GM19328 (cell line): ENCODE measurements around the gene C20orf141.
"Not testable (repeated sequence)": the region's sequence is repeated elsewhere in the genome, so short reads cannot be mapped to it uniquely, and the experiment has no call there.

Experiments used
- ATAC-seq: cut with Tn5 transposase; IDR thresholded peaks from one replicate; pipeline ENCODE4 v1.9.1; 2021; ENCODE audit warnings: mild to moderate bottlenecking, moderate library complexity; ENCODE audit not compliant: unreplicated experiment

The C20orf141 gene

DNA sequence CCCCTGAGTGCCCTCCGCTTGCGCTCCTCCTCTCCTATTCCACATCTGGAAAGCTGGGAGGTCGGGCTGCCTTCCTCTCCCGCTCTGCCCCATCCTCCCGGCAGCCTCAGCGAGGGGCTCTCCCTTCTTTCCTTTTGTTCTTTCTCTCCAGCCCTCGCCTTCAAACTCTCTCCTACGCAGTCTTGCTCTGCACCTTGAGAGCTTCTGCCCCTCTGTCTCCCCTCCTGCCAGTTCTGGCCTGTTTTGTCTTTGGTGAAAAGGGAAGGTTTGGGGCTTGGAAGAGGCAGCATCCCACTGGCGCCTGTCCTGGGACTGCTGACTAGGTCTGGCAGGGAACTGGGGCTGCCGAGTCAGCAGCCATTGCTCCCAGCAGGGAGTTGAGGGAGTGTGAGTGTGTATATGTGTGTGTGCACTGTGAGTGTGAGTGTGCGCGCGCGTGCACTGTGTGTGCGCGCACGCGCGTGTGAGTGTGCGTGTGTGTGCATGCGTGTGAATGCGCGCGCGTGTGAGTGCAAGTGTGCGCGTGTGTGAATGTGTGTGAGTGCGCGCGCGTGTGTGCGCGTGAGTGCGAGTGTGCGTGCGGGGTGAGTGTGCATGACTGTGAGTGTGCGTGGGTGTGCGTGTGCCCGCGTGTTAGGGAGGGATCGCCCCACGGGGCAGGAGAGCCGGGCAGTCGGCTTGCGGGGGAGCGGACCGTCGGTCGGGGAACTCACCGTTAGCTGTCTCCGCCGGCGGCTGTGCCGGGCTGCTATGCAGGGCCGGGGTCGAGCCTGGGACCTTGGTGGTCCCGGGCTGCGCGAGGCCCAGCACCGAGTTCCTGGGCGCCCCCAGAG, 14.9 kb upstream of the C20orf141 start:
- no peak for ATAC-seq

DNA sequence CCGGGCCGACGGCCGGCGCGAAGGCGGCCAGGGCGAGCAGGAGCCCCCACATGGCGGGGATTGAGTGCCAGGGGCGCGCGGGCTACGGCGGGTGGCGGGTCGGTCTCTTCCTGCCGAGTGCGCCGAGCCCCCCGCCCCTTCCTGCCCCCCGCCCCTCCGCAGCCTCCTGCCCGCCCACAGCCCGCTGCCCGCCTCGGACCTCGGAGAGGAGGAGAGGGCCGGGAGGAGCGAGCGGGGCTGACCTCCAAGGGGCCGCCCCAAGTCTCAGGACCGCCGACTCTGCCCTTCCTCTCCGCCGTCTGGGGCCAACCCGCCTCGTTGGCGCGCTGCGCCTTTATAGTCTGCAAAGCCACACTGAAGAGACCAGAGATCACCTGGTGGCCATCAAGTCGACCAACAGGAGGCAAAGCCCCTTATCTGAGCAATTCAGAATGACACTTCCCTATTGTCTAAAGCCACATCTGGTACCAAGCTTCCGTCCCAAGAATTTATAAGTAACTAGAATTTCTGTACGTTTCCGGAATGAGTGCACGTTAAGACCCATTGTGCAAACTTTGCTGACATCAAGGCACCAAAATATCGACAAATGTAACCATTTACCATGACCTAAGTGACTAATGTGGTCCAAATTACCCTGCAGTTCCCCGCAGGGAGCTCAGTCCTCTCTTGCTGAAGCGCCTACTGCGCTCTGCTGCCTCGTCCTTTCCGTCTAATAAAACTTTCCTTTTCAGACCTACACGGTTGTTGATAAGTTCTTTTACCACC, 14.1 kb upstream of the C20orf141 start, which contains the start of gene CPXM1:
CPXM1 (minus strand) TSS at position 107 of the 765 bp plus-strand sequence; CDS start at position 52, 55 bp downstream.
- no peak for ATAC-seq

- no peak for ATAC-seq
Observed at GRCh38 chr20:2801286-2801728, 13.5 kb upstream of the C20orf141 start.

GRCh38 chr20:2804041-2804828, 10.6 kb upstream of the C20orf141 start:
- no peak for ATAC-seq

DNA sequence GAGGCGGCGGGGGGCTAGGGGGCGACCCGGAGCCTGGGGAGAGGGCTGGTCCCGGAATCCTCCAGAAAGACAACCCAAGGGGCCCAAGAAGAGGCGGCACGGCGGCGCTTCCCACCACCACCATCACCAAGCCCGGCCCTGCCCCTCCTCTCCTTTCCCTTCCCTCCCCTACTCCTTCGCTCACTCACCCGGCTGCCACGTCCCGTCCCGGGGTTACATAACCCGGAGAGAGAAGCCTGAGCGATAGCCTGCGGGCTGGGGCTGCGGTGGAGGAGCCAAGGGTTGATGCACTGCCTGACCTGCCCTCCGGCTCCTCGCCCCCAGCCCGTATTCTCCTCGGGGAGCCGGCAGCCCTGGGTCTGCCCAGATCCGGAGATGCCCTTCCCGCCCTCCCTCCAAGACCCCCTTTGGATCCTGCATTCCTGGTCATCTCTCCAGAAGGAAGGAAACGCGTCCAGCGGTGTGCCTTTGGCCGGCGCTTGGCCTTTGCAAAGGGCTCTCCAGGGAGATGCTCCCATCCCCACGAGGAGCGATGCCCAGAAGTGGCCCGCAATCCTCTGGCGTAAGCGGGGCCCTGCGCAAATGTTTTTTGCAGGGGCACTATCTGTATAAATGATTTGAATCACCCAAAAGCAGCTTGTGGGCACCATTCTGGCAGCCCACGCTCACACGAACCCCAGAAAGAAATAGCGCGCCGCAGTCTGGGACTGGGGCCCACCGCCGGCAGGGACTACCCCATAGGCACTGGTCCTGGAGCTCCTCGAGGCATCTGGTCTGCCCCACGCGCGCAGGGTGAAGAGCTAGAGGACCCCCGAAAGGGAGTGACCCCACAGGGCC, 9.7 kb upstream of the C20orf141 start:
- no peak for ATAC-seq

DNA sequence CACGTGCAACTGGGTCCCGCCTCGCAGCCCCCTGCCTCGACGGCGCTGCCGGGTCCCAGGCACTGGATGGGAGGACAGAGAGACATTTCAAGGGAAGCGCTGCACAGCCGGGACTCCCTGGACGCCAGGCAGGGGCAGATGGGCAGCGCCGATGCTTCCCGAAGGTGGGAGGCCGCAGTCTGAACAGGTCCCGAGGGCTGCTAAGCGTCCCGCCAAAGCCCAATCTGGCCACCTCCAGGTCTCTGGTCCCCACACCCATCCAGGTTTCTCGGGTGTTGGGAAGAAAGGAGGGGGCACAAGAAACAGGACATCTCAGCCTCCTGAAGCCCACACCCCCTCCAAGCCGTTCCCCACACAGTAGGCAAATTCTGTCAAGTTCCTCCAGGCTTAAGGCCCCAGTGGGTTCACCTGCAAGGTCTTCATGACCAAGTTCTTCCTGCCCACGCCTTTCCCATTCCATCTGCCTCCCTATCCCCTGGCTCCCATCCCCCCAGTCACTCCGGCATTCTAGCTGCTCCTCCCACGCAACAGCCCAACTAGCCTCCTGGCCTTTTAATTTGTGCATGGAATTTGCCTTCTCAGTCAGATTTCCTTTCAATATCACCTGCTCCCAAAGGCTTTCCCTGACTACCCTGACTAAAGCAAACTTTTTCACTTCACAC, 9.0 kb upstream of the C20orf141 start:
- ATAC-seq = no peak

- ATAC-seq = no peak
Observed at GRCh38 chr20:2806351-2806701, 8.5 kb upstream of the C20orf141 start.

DNA sequence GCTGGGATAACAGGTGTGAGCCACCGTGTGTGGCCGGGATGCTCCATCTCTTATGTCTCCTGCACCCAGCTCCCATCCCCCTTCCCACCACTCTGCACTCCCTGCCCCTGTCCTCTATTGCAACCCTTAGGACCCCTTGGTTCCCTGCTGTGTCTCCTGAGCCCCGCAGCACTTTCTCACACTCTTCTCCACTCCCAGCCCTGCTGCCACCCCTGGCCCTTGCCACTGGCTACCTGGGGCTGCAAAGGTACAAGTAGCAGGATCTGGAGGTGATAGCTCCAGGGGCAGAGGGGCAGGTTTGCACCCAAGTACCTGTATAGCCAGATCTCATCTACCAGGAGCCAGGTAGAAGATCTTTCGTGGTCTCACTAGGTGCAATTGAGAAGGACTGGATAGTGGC, 7.8 kb upstream of the C20orf141 start:
- no peak for ATAC-seq

- not testable (repeated sequence) for ATAC-seq
Observed at GRCh38 chr20:2807929-2808328, 6.9 kb upstream of the C20orf141 start.

DNA sequence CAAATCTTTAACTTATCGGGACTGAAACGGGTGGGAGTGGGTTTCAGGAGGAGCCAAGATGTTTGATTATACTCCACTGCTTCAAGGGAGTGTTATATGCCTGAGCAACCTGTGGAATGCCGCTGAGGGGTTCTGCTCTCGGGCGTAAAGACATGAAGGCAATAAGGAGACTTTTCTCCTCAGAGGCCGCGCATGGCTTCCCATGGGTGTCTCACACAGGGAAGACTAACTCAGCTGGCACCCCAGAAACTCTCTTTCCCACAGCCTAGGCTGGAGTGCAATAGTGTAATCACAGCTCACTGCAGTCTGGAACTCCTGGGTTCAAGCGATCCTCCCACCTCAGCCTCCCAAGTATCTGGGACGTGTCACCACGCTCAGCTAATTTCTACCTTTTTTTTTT, 5.1 kb upstream of the C20orf141 start:
- no peak for ATAC-seq

DNA sequence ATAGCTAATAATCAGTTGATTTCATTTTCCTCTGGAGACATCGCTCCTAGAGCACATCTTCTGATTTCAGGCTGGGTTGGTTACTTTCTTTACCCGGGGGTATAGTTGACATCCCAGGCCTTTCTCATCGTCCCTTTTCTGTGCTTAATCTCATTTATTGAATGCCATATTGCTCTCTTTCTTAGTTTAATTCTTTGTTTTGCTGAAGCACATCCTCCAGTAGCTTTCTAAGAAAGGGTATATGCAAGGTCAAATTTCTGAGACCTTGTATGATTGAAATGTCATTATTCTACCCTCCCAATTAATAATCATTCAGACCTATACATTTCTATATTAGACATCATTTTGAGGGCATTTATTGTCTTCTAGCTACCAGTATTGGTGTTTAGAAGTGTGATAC, 2.6 kb upstream of the C20orf141 start:
- ATAC-seq = no peak

DNA sequence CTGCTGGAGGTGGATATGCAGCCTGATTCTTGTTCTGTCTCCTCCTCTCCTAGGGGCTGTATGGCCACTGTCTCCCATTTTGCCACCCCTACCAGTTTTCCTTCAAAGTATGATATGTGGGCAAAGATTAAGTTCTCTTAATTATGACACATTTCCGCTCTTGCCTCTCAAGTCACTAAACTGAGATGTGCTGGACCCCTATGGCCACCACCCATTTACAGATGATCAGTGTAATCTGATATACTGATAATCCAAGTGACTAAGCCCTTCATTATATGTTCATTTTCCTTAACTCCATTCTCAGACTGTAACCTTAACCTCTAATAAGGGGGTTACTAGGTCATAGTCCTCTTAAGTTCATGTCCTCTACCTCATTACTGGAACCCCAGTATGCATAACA, 711 bp upstream of the C20orf141 start:
- no peak for ATAC-seq

- no peak for ATAC-seq
Observed at GRCh38 chr20:2815242-2815900, 584 bp downstream of the C20orf141 start.

- ATAC-seq = no peak
Observed at GRCh38 chr20:2816030-2816582, 1.3 kb downstream of the C20orf141 start, which contains the start of gene TMEM239. TMEM239 (plus strand) TSS chr20:2816364; CDS start chr20:2816555, 191 bp downstream.

GRCh38 chr20:2816583-2817340, 2.0 kb downstream of the C20orf141 start:
- no peak for ATAC-seq

GRCh38 chr20:2817341-2817726, 2.5 kb downstream of the C20orf141 start:
- no peak for ATAC-seq

DNA sequence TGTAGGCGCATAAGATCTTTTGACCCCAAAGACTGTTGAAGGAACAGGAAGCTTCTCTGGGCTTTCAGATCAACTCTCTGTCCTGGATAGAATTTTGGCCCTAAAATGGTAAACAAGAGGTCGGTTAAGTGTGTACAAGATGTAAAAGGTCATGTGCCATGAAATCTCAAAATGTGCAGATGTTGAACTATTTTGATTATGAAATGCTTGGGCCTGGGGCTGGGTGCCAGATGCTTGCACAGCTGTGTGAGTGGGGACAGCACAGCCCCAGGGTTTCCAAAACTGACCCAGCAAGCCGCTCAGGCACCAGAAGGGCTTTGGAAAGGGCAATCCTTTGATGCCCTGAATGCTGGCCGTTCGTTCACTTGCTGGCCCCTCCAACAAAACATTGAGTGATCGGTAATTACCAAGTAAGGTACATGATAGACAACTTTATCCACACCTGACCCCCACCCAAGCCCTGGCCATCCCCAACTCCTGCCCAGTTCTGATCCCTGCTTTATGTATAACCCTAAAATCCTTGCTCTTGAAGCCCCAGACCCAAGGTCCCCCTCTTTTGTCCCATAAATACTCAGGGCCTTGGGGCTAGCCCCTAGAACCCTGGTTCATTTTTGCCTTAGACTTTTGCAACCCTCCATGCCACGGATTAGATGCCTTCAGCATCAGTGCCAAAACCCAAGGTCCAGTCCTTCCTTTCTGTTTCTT, 3.3 kb downstream of the C20orf141 start:
- no peak for ATAC-seq
